Measurements from ENCODE around the gene SFT2D1. TPM values are rescaled to one million over a fixed set of nuclear protein-coding genes. Genes with fewer than 3 reads are reported as not detected.
A peak's percentile ranks its signal among the peaks of the same experiment; 100 is the strongest.

The SFT2D1 gene
- polyA plus RNA-seq, 3 donors = 48.1 to 166 (median 140) TPM

DNA sequence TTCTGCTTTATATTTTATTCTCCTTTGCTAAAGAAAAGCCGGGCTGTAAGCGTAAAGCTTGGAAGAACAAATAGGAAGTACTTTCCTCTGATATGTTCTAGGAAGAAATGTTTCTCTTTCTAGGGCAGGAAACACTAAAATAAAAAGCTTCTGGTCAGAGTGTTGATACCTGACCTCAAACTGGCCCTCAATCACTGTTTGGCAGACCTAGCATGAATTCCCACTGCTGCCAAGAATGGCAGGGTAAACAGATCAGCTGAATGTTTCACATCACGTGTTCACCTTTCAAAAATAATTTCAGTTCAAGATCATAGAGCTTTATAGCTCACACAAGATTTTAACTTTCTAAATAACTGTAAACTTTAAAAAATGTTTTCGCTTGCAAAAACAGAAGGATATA, 37.5 kb upstream of the SFT2D1 start:
- no peak for DNase-seq
- no peaks in the 10 kb centered on the region for H3K36me3 ChIP-seq (replicated peaks in 1 of 2; ENCODE audit: control insufficient read depth in 1 of 2, insufficient read depth in 2 of 2, low read length in 2 of 2)
- H3K27ac ChIP-seq (ENCODE audit: low read depth in 1 of 2, low read length in 2 of 2) = no peak overlapping the region
- H3K9ac ChIP-seq (ENCODE audit: insufficient read depth, low read length, poor library complexity, severe bottlenecking) = no peak overlapping the region
- H3K27me3 ChIP-seq (ENCODE audit: control insufficient read depth in 2 of 2, insufficient read depth in 2 of 2, low read length in 2 of 2) = no peaks in the 10 kb centered on the region
- no peak overlapping the region for H3K4me3 ChIP-seq (replicated peaks in 1 of 3; ENCODE audit: low read depth in 2 of 3, low read length in 3 of 3)
- Mint-ChIP-seq H3K36me3 (peaks cover 4% of the 10 kb centered on the region in 2 donors), H3K27ac (no peak overlapping the region), H3K4me3 (no peak overlapping the region), H3K27me3 (ENCODE audit: low read depth in 3 of 3) (no peaks in the 10 kb centered on the region), H3K4me1 (peaks cover 14% of the 10 kb centered on the region), H3K9me3 (no peaks in the 10 kb centered on the region)
- TF ChIP-seq, protein P1, sequence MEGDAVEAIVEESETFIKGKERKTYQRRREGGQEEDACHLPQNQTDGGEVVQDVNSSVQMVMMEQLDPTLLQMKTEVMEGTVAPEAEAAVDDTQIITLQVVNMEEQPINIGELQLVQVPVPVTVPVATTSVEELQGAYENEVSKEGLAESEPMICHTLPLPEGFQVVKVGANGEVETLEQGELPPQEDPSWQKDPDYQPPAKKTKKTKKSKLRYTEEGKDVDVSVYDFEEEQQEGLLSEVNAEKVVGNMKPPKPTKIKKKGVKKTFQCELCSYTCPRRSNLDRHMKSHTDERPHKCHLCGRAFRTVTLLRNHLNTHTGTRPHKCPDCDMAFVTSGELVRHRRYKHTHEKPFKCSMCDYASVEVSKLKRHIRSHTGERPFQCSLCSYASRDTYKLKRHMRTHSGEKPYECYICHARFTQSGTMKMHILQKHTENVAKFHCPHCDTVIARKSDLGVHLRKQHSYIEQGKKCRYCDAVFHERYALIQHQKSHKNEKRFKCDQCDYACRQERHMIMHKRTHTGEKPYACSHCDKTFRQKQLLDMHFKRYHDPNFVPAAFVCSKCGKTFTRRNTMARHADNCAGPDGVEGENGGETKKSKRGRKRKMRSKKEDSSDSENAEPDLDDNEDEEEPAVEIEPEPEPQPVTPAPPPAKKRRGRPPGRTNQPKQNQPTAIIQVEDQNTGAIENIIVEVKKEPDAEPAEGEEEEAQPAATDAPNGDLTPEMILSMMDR (IDR thresholded peaks at IDR 0.05) = no peak
- H3K79me2 ChIP-seq (ENCODE audit: insufficient read depth, low read length) = peaks cover 53% of the 10 kb centered on the region
- peaks cover 14 to 25% of the 10 kb centered on the region in 2 donors for H3K4me1 ChIP-seq (ENCODE audit: control insufficient read depth in 1 of 2, insufficient read depth in 2 of 2, low read length in 2 of 2)
- intact Hi-C loops (cut with micrococcal nuclease) = loop anchor here (5.0 to 10.0 kb wide), 3 partner anchors 122 to 248 kb away; partner anchors contain the start of gene RPS6KA2 (in 2 of the 2)
- peaks cover 16% of the 10 kb centered on the region for H4K20me1 ChIP-seq (ENCODE audit: insufficient read depth, low read length)
- 100% methylated on average over 1 of the region's 4 CpGs for WGBS (ENCODE audit: insufficient coverage)
- H3K4me2 ChIP-seq (replicated peaks; ENCODE audit: extremely low read depth, low read length, poor library complexity, severe bottlenecking) = no peak overlapping the region
- no peak overlapping the region for H2AFZ ChIP-seq (ENCODE audit: insufficient read depth, low read depth, low read length, poor library complexity, severe bottlenecking)
- no peaks in the 10 kb centered on the region for H3K9me3 ChIP-seq (replicated peaks in 1 of 2; ENCODE audit: control insufficient read depth in 1 of 2, insufficient read depth in 1 of 2, low read length in 2 of 2)

DNA sequence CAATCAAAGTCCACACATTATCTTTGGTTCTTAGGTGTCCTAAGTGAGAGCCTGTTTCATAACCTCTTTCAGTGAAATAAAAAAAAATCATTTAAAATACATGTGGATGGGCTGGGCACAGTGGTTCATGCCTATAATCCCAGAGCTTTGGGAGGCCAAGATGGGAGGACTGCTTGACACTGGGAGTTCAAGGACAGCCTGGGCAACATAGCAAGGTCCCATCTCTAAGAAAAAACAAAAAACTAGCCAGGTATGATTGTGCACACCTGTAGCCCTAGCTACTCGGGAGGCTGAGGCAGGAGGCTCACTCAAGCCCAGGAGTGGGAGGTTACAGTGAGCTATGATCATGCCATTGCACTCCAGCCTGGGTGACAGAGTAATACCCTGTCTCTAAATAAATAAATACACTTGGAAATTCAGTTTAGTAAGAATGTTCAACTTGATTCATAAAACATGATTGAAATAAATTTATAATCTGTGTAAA, 36.8 kb upstream of the SFT2D1 start:
- WGBS (ENCODE audit: insufficient coverage) = no CpG with 5 or more reads among the region's 1 CpG
- H4K20me1 ChIP-seq (ENCODE audit: insufficient read depth, low read length) = peaks cover 16% of the 10 kb centered on the region
- intact Hi-C loops (cut with micrococcal nuclease) = no loop called here
- no peaks in the 10 kb centered on the region for H3K27me3 ChIP-seq (ENCODE audit: control insufficient read depth in 2 of 2, insufficient read depth in 2 of 2, low read length in 2 of 2)
- peaks cover 11 to 21% of the 10 kb centered on the region in 2 donors for H3K4me1 ChIP-seq (ENCODE audit: control insufficient read depth in 1 of 2, insufficient read depth in 2 of 2, low read length in 2 of 2)
- Mint-ChIP-seq H3K27ac (peak overlapping the region in 1 of 7 donors; percentile 60), H3K9me3 (no peaks in the 10 kb centered on the region), H3K4me1 (peaks cover 10% of the 10 kb centered on the region), H3K36me3 (peaks cover 4% of the 10 kb centered on the region in 2 donors), H3K27me3 (ENCODE audit: low read depth in 3 of 3) (no peaks in the 10 kb centered on the region), H3K4me3 (no peak overlapping the region)
- no peak overlapping the region for H2AFZ ChIP-seq (ENCODE audit: insufficient read depth, low read depth, low read length, poor library complexity, severe bottlenecking)
- peaks cover 53% of the 10 kb centered on the region for H3K79me2 ChIP-seq (ENCODE audit: insufficient read depth, low read length)
- no peaks in the 10 kb centered on the region for H3K9me3 ChIP-seq (replicated peaks in 1 of 2; ENCODE audit: control insufficient read depth in 1 of 2, insufficient read depth in 1 of 2, low read length in 2 of 2)
- TF ChIP-seq, protein P1 (IDR thresholded peaks at IDR 0.05) = no peak
- no peak overlapping the region for H3K4me3 ChIP-seq (replicated peaks in 1 of 3; ENCODE audit: low read depth in 2 of 3, low read length in 3 of 3)
- no peaks in the 10 kb centered on the region for H3K36me3 ChIP-seq (replicated peaks in 1 of 2; ENCODE audit: control insufficient read depth in 1 of 2, insufficient read depth in 2 of 2, low read length in 2 of 2)
- no peak for DNase-seq
- H3K9ac ChIP-seq (ENCODE audit: insufficient read depth, low read length, poor library complexity, severe bottlenecking) = no peak overlapping the region
- no peak overlapping the region for H3K4me2 ChIP-seq (replicated peaks; ENCODE audit: extremely low read depth, low read length, poor library complexity, severe bottlenecking)
- H3K27ac ChIP-seq (ENCODE audit: low read depth in 1 of 2, low read length in 2 of 2) = no peak overlapping the region

Data from CD14-positive monocyte (primary cell).